IPS DF 6.9 (cell line): Measurements from ENCODE around the gene ATP6V1G1.

Experiments
- DNase-seq: peaks from one replicate; pipeline ENCODE4 v3.0.0-alpha.2; 2013; ENCODE audit warnings: low read depth, low spot score
- H3K27ac ChIP-seq: one replicate; pipeline ENCODE4 v1.5.1; 2013; ENCODE audit warnings: low read length, control low read depth
- H3K27me3 ChIP-seq: 2 replicates; pipeline ENCODE4 v1.6.1; 2013; ENCODE audit warnings: mild to moderate bottlenecking, low read length; ENCODE audit not compliant: control insufficient read depth, insufficient read depth
- H3K36me3 ChIP-seq: 2 replicates; pipeline ENCODE4 v1.6.1; 2013; ENCODE audit warnings: low read length; ENCODE audit not compliant: control insufficient read depth, insufficient read depth
- H3K4me1 ChIP-seq: 2 replicates; pipeline ENCODE4 v1.6.1; 2013; ENCODE audit warnings: low read length; ENCODE audit not compliant: control insufficient read depth, insufficient read depth
- H3K4me3 ChIP-seq: 2 replicates; pipeline ENCODE4 v1.5.1; 2013; ENCODE audit warnings: mild to moderate bottlenecking, low read length
- H3K9me3 ChIP-seq: 2 replicates; pipeline ENCODE4 v1.6.1; 2013; ENCODE audit warnings: low read length, inconsistent platforms; ENCODE audit not compliant: control insufficient read depth, insufficient read depth
- WGBS: extraction: QIAGEN DNeasy Blood & Tissue Kit; methylation state at CpG from one replicate; pipeline ENCODE4 v1.1.7; 2013; ENCODE audit warnings: mixed read lengths, missing lambda C conversion rate; ENCODE audit not compliant: insufficient read length, insufficient coverage; 5-methylcytosine and 5-hydroxymethylcytosine counted together

The ATP6V1G1 gene

GRCh38 chr9:114627553-114627952 is 40.0 kb downstream of the ATP6V1G1 start:
- H3K4me1 ChIP-seq = no peaks in the 10 kb centered on the region
- DNase-seq = no peak
- no peaks in the 10 kb centered on the region for H3K36me3 ChIP-seq
- WGBS = no CpG with 5 or more reads among the region's 1 CpG
- H3K27me3 ChIP-seq = no peaks in the 10 kb centered on the region
- no peak overlapping the region for H3K27ac ChIP-seq
- H3K4me3 ChIP-seq = no peak overlapping the region
- H3K9me3 ChIP-seq = no peaks in the 10 kb centered on the region

GRCh38 chr9:114629563-114630090 is 42.1 kb downstream of the ATP6V1G1 start:
- no peak for DNase-seq
- no peaks in the 10 kb centered on the region for H3K36me3 ChIP-seq
- no CpG with 5 or more reads among the region's 7 CpGs for WGBS

DNA sequence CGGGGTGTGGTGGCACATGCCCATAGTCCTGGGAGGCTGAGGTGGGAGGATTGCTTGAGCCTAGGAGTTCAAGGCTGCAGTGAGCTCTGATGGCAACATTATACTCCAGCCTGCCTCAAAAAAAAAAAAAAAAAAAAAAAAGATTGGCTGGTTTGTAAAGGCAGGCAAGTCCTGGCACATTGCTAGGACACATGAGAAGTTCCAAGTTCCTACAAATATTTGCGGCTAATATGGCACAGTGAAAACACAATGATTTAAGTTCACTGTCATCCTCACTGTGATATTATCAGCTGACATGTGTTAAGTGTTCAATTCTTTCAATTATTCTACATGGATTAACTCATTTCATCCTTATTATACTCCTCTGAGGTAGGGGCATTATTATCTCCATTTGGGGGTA is 43.6 kb downstream of the ATP6V1G1 start:
- no CpG with 5 or more reads among the region's 2 CpGs for WGBS
- H3K27ac ChIP-seq = no peak overlapping the region
- H3K4me3 ChIP-seq = no peak overlapping the region
- DNase-seq = no peak
- no peaks in the 10 kb centered on the region for H3K27me3 ChIP-seq
- H3K4me1 ChIP-seq = no peaks in the 10 kb centered on the region
- no peaks in the 10 kb centered on the region for H3K36me3 ChIP-seq
- no peaks in the 10 kb centered on the region for H3K9me3 ChIP-seq

More at GRCh38 chr9:114629563-114630090, 42.1 kb downstream of the ATP6V1G1 start:
- Histone ChIP-seq H3K27me3 (no peaks in the 10 kb centered on the region), H3K4me3 (no peak overlapping the region), H3K9me3 (no peaks in the 10 kb centered on the region), H3K27ac (no peak overlapping the region), H3K4me1 (no peaks in the 10 kb centered on the region)

GRCh38 chr9:114633438-114634089 is 46.0 kb downstream of the ATP6V1G1 start:
- Histone ChIP-seq H3K9me3 (no peaks in the 10 kb centered on the region), H3K4me3 (no peak overlapping the region), H3K27ac (no peak overlapping the region), H3K27me3 (no peaks in the 10 kb centered on the region), H3K4me1 (no peaks in the 10 kb centered on the region), H3K36me3 (no peaks in the 10 kb centered on the region)
- no peak for DNase-seq
- no CpG with 5 or more reads among the region's 11 CpGs for WGBS

- H3K27ac ChIP-seq = no peak overlapping the region
- no CpG with 5 or more reads among the region's 6 CpGs for WGBS
- H3K9me3 ChIP-seq = no peaks in the 10 kb centered on the region
- H3K36me3 ChIP-seq = no peaks in the 10 kb centered on the region
- no peak overlapping the region for H3K4me3 ChIP-seq
- H3K4me1 ChIP-seq = no peaks in the 10 kb centered on the region
- DNase-seq = no peak
- no peaks in the 10 kb centered on the region for H3K27me3 ChIP-seq
Measured at GRCh38 chr9:114634387-114634786, 46.8 kb downstream of the ATP6V1G1 start.

DNA sequence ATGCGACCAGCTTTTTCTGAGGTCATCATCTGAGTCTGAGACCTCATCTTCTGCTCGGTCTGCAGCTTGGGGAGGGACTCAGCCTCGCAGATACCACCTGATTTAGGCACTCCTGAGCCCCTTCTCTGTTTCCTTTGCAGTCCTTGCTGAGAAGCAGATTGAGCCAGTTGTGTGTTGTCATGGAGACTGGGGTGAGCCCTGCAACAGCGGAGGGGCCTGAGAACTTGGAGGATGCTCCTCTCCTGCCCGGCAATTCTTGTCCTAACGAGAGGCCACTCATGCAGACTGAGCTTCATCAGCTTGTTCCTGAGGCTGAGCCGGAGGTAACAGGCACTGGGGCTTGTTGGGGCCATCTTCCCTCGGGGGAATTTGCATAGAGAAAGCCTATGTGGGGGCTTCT is 50.8 kb downstream of the ATP6V1G1 start:
- Histone ChIP-seq H3K27me3 (no peaks in the 10 kb centered on the region), H3K27ac (no peak overlapping the region), H3K9me3 (no peaks in the 10 kb centered on the region), H3K36me3 (no peaks in the 10 kb centered on the region), H3K4me1 (no peaks in the 10 kb centered on the region), H3K4me3 (no peak overlapping the region)
- no CpG with 5 or more reads among the region's 8 CpGs for WGBS
- no peak for DNase-seq

GRCh38 chr9:114641967-114642366 is 54.4 kb downstream of the ATP6V1G1 start:
- Histone ChIP-seq H3K36me3 (no peaks in the 10 kb centered on the region), H3K27me3 (no peaks in the 10 kb centered on the region), H3K9me3 (no peaks in the 10 kb centered on the region), H3K27ac (no peak overlapping the region), H3K4me3 (no peak overlapping the region), H3K4me1 (no peaks in the 10 kb centered on the region)
- DNase-seq = no peak
- no CpG with 5 or more reads among the region's 1 CpG for WGBS

- H3K36me3 ChIP-seq = no peaks in the 10 kb centered on the region
Measured at GRCh38 chr9:114643001-114643400, 55.4 kb downstream of the ATP6V1G1 start.

GRCh38 chr9:114643896-114644295 is 56.3 kb downstream of the ATP6V1G1 start:
- no peak for DNase-seq
- Histone ChIP-seq H3K9me3 (no peaks in the 10 kb centered on the region), H3K27ac (no peak overlapping the region), H3K36me3 (no peaks in the 10 kb centered on the region), H3K4me3 (no peak overlapping the region), H3K4me1 (no peaks in the 10 kb centered on the region), H3K27me3 (no peaks in the 10 kb centered on the region)
- no CpG with 5 or more reads among the region's 5 CpGs for WGBS

More at GRCh38 chr9:114643001-114643400, 55.4 kb downstream of the ATP6V1G1 start:
- Histone ChIP-seq H3K4me1 (no peaks in the 10 kb centered on the region), H3K9me3 (no peaks in the 10 kb centered on the region), H3K27ac (no peak overlapping the region), H3K4me3 (no peak overlapping the region), H3K27me3 (no peaks in the 10 kb centered on the region)
- no CpG with 5 or more reads among the region's 8 CpGs for WGBS
- DNase-seq = no peak
